Brain microvascular endothelial cell (primary cell): ENCODE measurements around the gene BAZ1B.
A peak's percentile ranks its signal among the peaks of the same experiment; 100 is the strongest.

Source experiments
- DNase-seq: peaks from one replicate; pipeline ENCODE4 v3.0.0-alpha.2; 2020
- H3K27ac ChIP-seq: fragments of 250-450 bp; sonication (Bioruptor Pico); 2 replicates; pipeline ENCODE4 v1.5.1; 2020; ENCODE audit warnings: mild to moderate bottlenecking, moderate library complexity
- H3K27me3 ChIP-seq: fragments of 250-450 bp; sonication (Bioruptor Pico); replicated peaks from 2 replicates; pipeline ENCODE4 v1.5.1; 2020; ENCODE audit warnings: mild to moderate bottlenecking
- H3K36me3 ChIP-seq: fragments of 250-450 bp; sonication (Bioruptor Pico); replicated peaks from 2 replicates; pipeline ENCODE4 v1.5.1; 2020; ENCODE audit warnings: mild to moderate bottlenecking
- H3K4me3 ChIP-seq: 2 replicates; pipeline ENCODE4 v1.5.1; 2011; ENCODE audit warnings: low read depth, mild to moderate bottlenecking, control low read depth, low read length, moderate library complexity
- in situ Hi-C: cut with HindIII; loops from 2 replicates; pipeline ENCODE4 v1.10.0; 2017; ENCODE audit warnings: low sequenced_read_pairs, low pct_ligation_motif_present
- TF ChIP-seq, protein P1 (sequence below): IDR thresholded peaks from 2 replicates; pipeline ENCODE4 v1.5.1; 2011; ENCODE audit warnings: low read depth, mild to moderate bottlenecking, moderate library complexity, low read length, control low read depth, inconsistent platforms; ENCODE audit errors: missing control alignments

Gene BAZ1B

DNA sequence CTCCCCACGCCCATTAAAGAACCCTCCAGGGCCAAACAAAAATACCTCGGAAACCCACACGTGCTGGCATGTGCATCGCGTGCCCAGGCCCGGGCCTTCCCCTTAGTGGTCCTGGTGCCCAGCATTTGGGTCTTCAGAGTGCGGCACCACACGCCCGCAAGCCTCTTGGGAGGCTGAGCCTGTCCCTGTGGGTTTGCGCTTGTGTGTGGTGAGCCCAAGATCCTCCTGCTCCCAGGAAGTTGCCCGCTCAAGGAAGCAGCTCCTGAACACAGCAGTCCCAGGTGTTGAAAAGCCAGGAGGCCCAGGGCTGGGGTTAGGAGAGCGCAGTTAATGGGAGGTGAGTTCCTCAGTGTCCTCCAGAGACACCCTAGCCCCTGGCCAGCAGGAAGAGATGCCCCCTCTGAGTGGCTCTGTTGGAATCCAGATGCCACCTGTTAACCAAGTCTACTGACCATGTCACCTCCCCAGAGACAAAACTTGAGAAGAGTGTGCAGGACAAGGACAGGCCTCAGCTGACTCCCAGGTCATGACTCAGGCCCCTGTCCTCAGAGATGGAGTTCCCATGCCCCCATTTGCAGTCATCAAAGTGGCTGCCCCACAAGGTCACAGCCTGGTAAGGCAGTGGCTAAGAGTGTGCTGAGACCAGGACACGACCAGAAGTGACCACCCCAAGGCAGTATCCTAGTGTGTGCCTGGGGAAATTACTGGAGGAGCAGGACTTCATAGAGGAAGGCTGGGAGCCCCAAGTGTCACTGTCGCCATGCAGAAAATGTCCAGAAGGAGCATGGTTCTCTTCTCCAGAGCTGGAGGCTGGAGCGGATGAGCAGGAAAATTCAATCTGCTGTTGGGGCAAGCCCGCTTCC, 83.3 kb downstream of the BAZ1B start:
- in situ Hi-C loops, result no loop called here
- H3K4me3 ChIP-seq, result no peak overlapping the region
- H3K27ac ChIP-seq, result no peak overlapping the region
- peaks cover 31% of the 10 kb centered on the region for H3K36me3 ChIP-seq
- TF ChIP-seq, protein P1, sequence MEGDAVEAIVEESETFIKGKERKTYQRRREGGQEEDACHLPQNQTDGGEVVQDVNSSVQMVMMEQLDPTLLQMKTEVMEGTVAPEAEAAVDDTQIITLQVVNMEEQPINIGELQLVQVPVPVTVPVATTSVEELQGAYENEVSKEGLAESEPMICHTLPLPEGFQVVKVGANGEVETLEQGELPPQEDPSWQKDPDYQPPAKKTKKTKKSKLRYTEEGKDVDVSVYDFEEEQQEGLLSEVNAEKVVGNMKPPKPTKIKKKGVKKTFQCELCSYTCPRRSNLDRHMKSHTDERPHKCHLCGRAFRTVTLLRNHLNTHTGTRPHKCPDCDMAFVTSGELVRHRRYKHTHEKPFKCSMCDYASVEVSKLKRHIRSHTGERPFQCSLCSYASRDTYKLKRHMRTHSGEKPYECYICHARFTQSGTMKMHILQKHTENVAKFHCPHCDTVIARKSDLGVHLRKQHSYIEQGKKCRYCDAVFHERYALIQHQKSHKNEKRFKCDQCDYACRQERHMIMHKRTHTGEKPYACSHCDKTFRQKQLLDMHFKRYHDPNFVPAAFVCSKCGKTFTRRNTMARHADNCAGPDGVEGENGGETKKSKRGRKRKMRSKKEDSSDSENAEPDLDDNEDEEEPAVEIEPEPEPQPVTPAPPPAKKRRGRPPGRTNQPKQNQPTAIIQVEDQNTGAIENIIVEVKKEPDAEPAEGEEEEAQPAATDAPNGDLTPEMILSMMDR, result no peak
- no peak for DNase-seq
- no peaks in the 10 kb centered on the region for H3K27me3 ChIP-seq

DNA sequence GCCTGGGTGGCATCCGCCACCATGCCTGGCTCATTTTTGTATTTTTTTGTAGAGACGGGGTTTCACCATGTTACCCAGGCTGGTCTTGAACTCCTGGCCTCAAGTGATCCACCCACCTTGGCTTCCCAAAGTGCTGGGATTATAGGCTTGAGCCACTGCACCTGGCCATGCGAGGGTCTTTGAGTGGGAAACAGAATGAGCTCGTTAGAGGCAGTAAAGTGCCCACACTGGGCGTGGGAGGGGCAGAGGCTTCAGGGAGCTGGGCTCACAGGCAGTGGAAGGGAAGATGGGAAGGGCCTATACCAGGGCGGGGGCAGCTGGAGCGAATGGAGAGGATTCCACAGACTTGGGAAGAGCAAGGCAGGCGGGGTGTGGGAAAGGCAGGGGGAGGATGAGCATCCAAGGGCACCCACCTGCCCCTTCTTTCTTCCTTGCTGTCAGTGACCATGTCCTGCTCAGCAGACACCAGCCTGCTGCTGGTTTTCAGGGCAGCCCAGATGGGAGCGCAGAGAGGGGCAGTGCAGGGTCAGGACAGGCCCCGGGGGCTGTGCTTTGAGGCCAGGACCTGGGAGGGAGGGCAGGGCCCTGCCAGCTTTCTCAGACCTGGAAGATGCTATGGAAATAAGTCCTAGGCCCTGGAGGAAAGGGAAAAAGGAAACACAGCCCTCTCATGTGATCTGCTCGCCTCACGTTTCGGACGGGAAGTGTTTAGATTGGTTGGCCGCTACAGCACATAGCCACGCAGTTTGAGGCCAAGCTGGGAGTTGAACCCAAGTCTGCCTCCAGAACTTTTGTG, 84.3 kb downstream of the BAZ1B start:
- no peak overlapping the region for H3K4me3 ChIP-seq
- no peak overlapping the region for H3K27ac ChIP-seq
- in situ Hi-C loops, result no loop called here
- no peak for DNase-seq
- no peaks in the 10 kb centered on the region for H3K27me3 ChIP-seq
- peaks cover 22% of the 10 kb centered on the region for H3K36me3 ChIP-seq
- TF ChIP-seq, protein P1, result no peak

DNA sequence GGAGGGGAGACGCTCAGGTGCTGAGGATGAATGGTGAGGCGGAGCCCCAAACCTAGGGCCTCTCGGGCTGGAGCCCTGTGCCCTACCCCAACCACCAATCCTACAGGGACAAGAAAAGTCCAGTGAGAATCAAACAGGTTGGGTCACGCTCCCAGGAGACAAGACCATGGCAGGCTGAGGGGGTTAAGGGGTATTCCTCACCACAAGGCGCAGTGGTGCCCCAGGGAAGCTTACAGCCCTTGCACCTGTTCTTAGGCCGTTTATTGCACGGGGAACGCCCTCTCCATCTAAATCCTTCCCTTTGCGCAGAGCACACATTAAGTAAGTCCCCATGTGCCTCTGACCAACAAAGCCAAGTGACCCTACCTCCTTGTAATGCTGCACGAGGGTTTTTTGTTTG, 85.0 kb downstream of the BAZ1B start:
- in situ Hi-C loops, result no loop called here
- Histone ChIP-seq H3K4me3 (no peak overlapping the region), H3K27me3 (no peaks in the 10 kb centered on the region), H3K36me3 (peaks cover 16% of the 10 kb centered on the region), H3K27ac (no peak overlapping the region)
- TF ChIP-seq, protein P1, result no peak
- no peak for DNase-seq

DNA sequence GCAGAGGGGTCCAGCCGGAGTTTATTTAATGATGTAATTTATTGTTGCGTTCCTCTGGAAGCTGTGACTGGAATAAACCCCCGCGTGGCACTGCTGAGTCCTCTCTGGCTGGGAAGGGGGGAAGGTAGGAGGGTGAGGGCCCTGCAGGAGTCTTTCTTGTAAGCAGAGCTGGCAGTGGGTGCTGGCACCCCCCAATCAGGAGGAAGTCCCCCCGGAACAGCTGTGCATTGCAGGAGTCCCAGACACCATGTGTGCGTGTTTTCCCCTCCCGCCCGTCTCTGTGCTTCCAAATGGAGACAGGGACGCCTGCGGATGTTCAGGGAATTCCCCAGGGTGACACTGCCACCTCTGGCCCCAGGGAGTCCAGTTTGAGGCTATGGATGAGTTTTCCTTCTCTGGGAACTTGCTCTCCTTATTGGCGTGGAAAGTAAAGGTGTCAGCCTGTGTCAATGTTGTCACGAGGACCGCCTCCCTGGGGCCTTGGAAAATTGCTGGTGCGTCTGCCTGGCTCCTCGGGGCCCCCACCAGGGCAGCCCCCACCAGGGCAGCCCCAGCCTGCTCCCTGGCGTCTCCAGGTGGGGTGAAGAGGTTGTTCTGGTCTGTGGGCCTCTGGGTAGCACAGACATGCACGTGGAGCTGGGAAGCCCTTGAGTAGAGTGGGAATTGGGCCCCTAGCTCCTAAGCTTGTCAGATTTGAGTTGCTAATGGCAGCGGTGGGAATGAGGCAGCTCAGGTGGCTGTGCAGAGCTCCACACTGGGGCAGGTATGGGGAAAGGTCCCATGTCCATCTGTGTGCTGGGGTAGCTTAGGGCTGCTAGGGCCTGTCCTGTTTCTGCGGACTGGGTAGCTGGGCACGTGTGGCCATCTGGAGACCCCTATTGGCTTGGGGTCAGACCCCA, 85.8 kb downstream of the BAZ1B start:
- DNase-seq, result peak; percentile 27
- TF ChIP-seq, protein P1, result peak; percentile 22
- Histone ChIP-seq H3K27me3 (no peaks in the 10 kb centered on the region), H3K36me3 (peaks cover 12% of the 10 kb centered on the region), H3K4me3 (no peak overlapping the region), H3K27ac (no peak overlapping the region)
- in situ Hi-C loops, result no loop called here

DNA sequence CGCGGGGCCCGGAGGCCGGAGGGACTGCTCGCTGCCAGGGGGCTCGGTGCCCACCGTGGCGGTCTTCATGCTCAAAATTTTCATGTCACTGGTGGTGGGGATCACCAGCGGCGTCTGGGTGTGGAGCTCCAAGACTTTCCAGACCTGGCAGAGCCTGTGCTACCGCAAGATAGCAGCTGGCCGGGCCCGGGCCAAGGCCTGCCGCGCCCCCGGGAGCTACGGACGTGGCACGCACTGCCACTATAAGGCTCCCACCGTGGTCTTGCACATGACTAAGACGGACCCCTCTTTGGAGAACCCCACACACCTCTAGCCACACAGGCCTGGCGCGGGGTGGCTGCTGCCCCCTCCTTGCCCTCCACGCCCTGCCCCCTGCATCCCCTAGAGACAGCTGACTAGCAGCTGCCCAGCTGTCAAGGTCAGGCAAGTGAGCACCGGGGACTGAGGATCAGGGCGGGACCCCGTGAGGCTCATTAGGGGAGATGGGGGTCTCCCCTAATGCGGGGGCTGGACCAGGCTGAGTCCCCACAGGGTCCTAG, 86.6 kb downstream of the BAZ1B start:
- Histone ChIP-seq H3K27me3 (no peaks in the 10 kb centered on the region), H3K27ac (no peak overlapping the region), H3K4me3 (no peak overlapping the region), H3K36me3 (peaks cover 7% of the 10 kb centered on the region)
- DNase-seq, result no peak
- TF ChIP-seq, protein P1, result no peak
- in situ Hi-C loops, result no loop called here
